ENCODE data around the gene HBB. TPM values are rescaled to one million over a fixed set of nuclear protein-coding genes. Genes with fewer than 3 reads are reported as not detected.

HBB gene
- polyA plus RNA-seq, 3 donors from 2014 or later, result 155 to 747 (median 736) TPM

GRCh38 chr11:5241458-5241857, 14.6 kb upstream of the HBB start:
- Mint-ChIP-seq H3K4me3 (no peak overlapping the region), H3K27me3 (ENCODE audit: low read depth in 3 of 3) (peaks cover 0 to 3% (median 2%) of the 10 kb centered on the region in 3 donors), H3K9me3 (peaks cover 0 to 7% (median 0%) of the 10 kb centered on the region in 6 donors), H3K36me3 (no peaks in the 10 kb centered on the region), H3K27ac (no peak overlapping the region), H3K4me1 (no peaks in the 10 kb centered on the region)
- no peak for DNase-seq

GRCh38 chr11:5240458-5240857, 13.6 kb upstream of the HBB start:
- DNase-seq, result no peak
- Mint-ChIP-seq H3K4me3 (no peak overlapping the region), H3K27me3 (ENCODE audit: low read depth in 3 of 3) (peaks cover 0 to 3% (median under 1%) of the 10 kb centered on the region in 3 donors), H3K36me3 (no peaks in the 10 kb centered on the region), H3K9me3 (peaks cover 0 to 7% (median 0%) of the 10 kb centered on the region in 6 donors), H3K27ac (no peak overlapping the region), H3K4me1 (no peaks in the 10 kb centered on the region)

GRCh38 chr11:5240056-5240455, 13.2 kb upstream of the HBB start:
- DNase-seq, result no peak
- Mint-ChIP-seq H3K27ac (no peak overlapping the region), H3K9me3 (peaks cover 0 to 7% (median 0%) of the 10 kb centered on the region in 6 donors), H3K36me3 (no peaks in the 10 kb centered on the region), H3K4me1 (no peaks in the 10 kb centered on the region), H3K4me3 (no peak overlapping the region), H3K27me3 (ENCODE audit: low read depth in 3 of 3) (peaks cover 0 to 3% (median 0%) of the 10 kb centered on the region in 3 donors)

GRCh38 chr11:5239046-5239445, 12.2 kb upstream of the HBB start:
- Mint-ChIP-seq H3K27ac (no peak overlapping the region), H3K9me3 (peaks cover 0 to 7% (median 0%) of the 10 kb centered on the region in 6 donors), H3K4me1 (peaks cover 0 to 1% of the 10 kb centered on the region in 2 donors), H3K27me3 (ENCODE audit: low read depth in 3 of 3) (peaks cover 0 to 3% (median 0%) of the 10 kb centered on the region in 3 donors), H3K4me3 (no peak overlapping the region), H3K36me3 (no peaks in the 10 kb centered on the region)
- no peak for DNase-seq

- Mint-ChIP-seq H3K27me3 (ENCODE audit: low read depth in 3 of 3) (peaks cover 0 to 3% (median 0%) of the 10 kb centered on the region in 3 donors), H3K4me3 (no peak overlapping the region), H3K27ac (no peak overlapping the region), H3K9me3 (peaks cover 0 to 7% (median 0%) of the 10 kb centered on the region in 6 donors), H3K4me1 (peaks cover 0 to 1% of the 10 kb centered on the region in 2 donors), H3K36me3 (no peaks in the 10 kb centered on the region)
- DNase-seq, result no peak
Measured at GRCh38 chr11:5238486-5238885, 11.6 kb upstream of the HBB start.

- Mint-ChIP-seq H3K27ac (no peak overlapping the region), H3K27me3 (ENCODE audit: low read depth in 3 of 3) (peaks cover 0 to 3% (median 0%) of the 10 kb centered on the region in 3 donors), H3K4me3 (no peak overlapping the region), H3K36me3 (no peaks in the 10 kb centered on the region), H3K9me3 (peaks cover 0 to 6% (median 0%) of the 10 kb centered on the region in 6 donors), H3K4me1 (peaks cover 0 to 1% of the 10 kb centered on the region in 2 donors)
- DNase-seq, result no peak
Measured at GRCh38 chr11:5237420-5237819, 10.5 kb upstream of the HBB start.

GRCh38 chr11:5235364-5236095, 8.7 kb upstream of the HBB start:
- H3K4me3 Mint-ChIP-seq, result no peak overlapping the region
- H3K27me3 Mint-ChIP-seq (ENCODE audit: low read depth in 3 of 3), result peaks cover 0 to 1% (median 0%) of the 10 kb centered on the region in 3 donors
- peaks cover 0 to 1% of the 10 kb centered on the region in 2 donors for H3K4me1 Mint-ChIP-seq
- no peak overlapping the region for H3K27ac Mint-ChIP-seq
- DNase-seq, result no peak
- H3K9me3 Mint-ChIP-seq, result peaks cover 0 to under 1% (median 0%) of the 10 kb centered on the region in 6 donors
- no peaks in the 10 kb centered on the region for H3K36me3 Mint-ChIP-seq

- Mint-ChIP-seq H3K27me3 (ENCODE audit: low read depth in 3 of 3) (peaks cover 0 to 1% (median 0%) of the 10 kb centered on the region in 3 donors), H3K4me3 (no peak within 1 kb of the TSS), H3K9me3 (no peaks in the 10 kb centered on the region), H3K4me1 (peaks cover 0 to 1% of the 10 kb centered on the region in 2 donors), H3K27ac (no peak within 1 kb of the TSS), H3K36me3 (no peaks in the 10 kb centered on the region)
- DNase-seq, result no peak
Measured at GRCh38 chr11:5234381-5234834, 7.5 kb upstream of the HBB start, which contains the start of gene HBD. Gene HBD, minus strand, starts transcription at chr11:5234483. Its CDS starts 50 bp downstream, at chr11:5234433.

GRCh38 chr11:5233307-5233706, 6.4 kb upstream of the HBB start:
- Mint-ChIP-seq H3K27me3 (ENCODE audit: low read depth in 3 of 3) (peaks cover 0 to 1% (median 0%) of the 10 kb centered on the region in 3 donors), H3K4me3 (no peak overlapping the region), H3K27ac (no peak overlapping the region), H3K36me3 (no peaks in the 10 kb centered on the region), H3K4me1 (peaks cover 0 to 1% of the 10 kb centered on the region in 2 donors), H3K9me3 (no peaks in the 10 kb centered on the region)
- DNase-seq, result no peak

- Mint-ChIP-seq H3K4me1 (peaks cover 0 to 1% of the 10 kb centered on the region in 2 donors), H3K9me3 (no peaks in the 10 kb centered on the region), H3K27ac (no peak overlapping the region), H3K36me3 (no peaks in the 10 kb centered on the region), H3K4me3 (no peak overlapping the region), H3K27me3 (ENCODE audit: low read depth in 3 of 3) (peaks cover 0 to 1% (median 0%) of the 10 kb centered on the region in 3 donors)
- DNase-seq, result no peak
Measured at GRCh38 chr11:5232821-5233220, 6.0 kb upstream of the HBB start.

GRCh38 chr11:5232176-5232575, 5.3 kb upstream of the HBB start:
- Mint-ChIP-seq H3K27me3 (ENCODE audit: low read depth in 3 of 3) (no peaks in the 10 kb centered on the region), H3K27ac (no peak overlapping the region), H3K4me1 (peaks cover 0 to 1% of the 10 kb centered on the region in 2 donors), H3K36me3 (no peaks in the 10 kb centered on the region), H3K4me3 (no peak overlapping the region), H3K9me3 (peaks cover 0 to under 1% (median 0%) of the 10 kb centered on the region in 6 donors)
- no peak for DNase-seq

- H3K27ac Mint-ChIP-seq, result no peak overlapping the region
- H3K4me3 Mint-ChIP-seq, result no peak overlapping the region
- H3K36me3 Mint-ChIP-seq, result no peaks in the 10 kb centered on the region
- peaks cover 0 to 2% (median 0%) of the 10 kb centered on the region in 6 donors for H3K9me3 Mint-ChIP-seq
- no peaks in the 10 kb centered on the region for H3K27me3 Mint-ChIP-seq (ENCODE audit: low read depth in 3 of 3)
- peaks cover 0 to 1% of the 10 kb centered on the region in 2 donors for H3K4me1 Mint-ChIP-seq
- no peak for DNase-seq
Measured at GRCh38 chr11:5231111-5231510, 4.2 kb upstream of the HBB start.

- no peak overlapping the region for H3K27ac Mint-ChIP-seq
- no peak for DNase-seq
- peaks cover 0 to 1% of the 10 kb centered on the region in 2 donors for H3K4me1 Mint-ChIP-seq
- H3K36me3 Mint-ChIP-seq, result no peaks in the 10 kb centered on the region
- H3K4me3 Mint-ChIP-seq, result no peak overlapping the region
- no peaks in the 10 kb centered on the region for H3K27me3 Mint-ChIP-seq (ENCODE audit: low read depth in 3 of 3)
- H3K9me3 Mint-ChIP-seq, result peaks cover 0 to 2% (median 0%) of the 10 kb centered on the region in 6 donors
Measured at GRCh38 chr11:5230266-5230665, 3.4 kb upstream of the HBB start.

- Mint-ChIP-seq H3K27ac (no peak overlapping the region), H3K4me3 (no peak overlapping the region), H3K27me3 (ENCODE audit: low read depth in 3 of 3) (no peaks in the 10 kb centered on the region), H3K9me3 (peaks cover 0 to 2% (median 0%) of the 10 kb centered on the region in 6 donors), H3K4me1 (peaks cover 0 to 1% of the 10 kb centered on the region in 2 donors), H3K36me3 (no peaks in the 10 kb centered on the region)
- DNase-seq, result no peak
Measured at GRCh38 chr11:5229796-5230195, 2.9 kb upstream of the HBB start.

Data from immature natural killer cell (primary cell).